ENCODE data around the gene NRXN2.

The NRXN2 gene

DNA sequence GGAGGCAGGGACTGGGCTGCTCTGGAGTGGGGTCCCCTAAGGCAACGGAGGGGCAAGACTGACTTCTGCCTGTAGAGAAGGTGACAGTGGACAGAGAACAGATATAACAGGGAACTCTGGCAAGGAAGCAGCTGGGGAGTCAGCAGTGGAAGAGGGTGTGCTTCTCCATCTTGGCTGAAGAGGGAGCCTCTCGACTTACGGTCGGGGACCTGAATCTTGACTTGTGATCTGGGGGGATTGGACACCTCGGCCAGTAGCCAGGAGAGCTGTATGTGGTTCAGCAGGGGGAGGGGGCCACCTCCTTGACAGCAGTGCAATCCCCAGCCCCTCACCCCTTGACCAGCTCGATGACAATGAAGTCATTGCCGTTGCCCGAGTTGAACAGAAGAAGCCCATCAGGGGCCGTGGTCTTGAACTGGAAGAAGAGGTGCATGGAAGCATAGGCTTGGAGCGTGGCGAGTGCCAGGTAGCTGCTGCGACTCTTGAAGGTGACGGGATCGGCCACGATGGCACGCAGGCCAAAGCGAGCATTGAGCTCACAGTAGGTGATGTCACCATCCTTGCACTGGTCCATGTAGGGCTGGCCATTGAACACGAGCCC lies 72.0 kb downstream of the NRXN2 start:
- Histone ChIP-seq H3K9me3 (ENCODE audit: control insufficient read depth, insufficient read depth, low read depth, low read length) (no peaks in the 10 kb centered on the region), H3K4me3 (ENCODE audit: low read depth, low read length) (no peak overlapping the region), H3K36me3 (ENCODE audit: control insufficient read depth in 2 of 2, insufficient read depth in 1 of 2, low read length in 2 of 2) (no peaks in the 10 kb centered on the region), H3K4me1 (ENCODE audit: control insufficient read depth, insufficient read depth, low read length) (no peaks in the 10 kb centered on the region), H3K27ac (ENCODE audit: extremely low read depth, low read depth, low read length) (no peak overlapping the region)
- TF ChIP-seq, protein P1, sequence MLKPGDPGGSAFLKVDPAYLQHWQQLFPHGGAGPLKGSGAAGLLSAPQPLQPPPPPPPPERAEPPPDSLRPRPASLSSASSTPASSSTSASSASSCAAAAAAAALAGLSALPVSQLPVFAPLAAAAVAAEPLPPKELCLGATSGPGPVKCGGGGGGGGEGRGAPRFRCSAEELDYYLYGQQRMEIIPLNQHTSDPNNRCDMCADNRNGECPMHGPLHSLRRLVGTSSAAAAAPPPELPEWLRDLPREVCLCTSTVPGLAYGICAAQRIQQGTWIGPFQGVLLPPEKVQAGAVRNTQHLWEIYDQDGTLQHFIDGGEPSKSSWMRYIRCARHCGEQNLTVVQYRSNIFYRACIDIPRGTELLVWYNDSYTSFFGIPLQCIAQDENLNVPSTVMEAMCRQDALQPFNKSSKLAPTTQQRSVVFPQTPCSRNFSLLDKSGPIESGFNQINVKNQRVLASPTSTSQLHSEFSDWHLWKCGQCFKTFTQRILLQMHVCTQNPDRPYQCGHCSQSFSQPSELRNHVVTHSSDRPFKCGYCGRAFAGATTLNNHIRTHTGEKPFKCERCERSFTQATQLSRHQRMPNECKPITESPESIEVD (tag by site-specific recombination; IDR thresholded peaks at IDR 0.05): no peak
- TF ChIP-seq ZNF10 (tag by site-specific recombination; IDR thresholded peaks at IDR 0.05) (0 out of 2 replicates have a peak, but pooled peaks have one; percentile 49), ZNF654 (tag by site-specific recombination; IDR thresholded peaks at IDR 0.05; ENCODE audit: low read depth) (peak; percentile 22; the same call in 1 of the 2 replicates)
- POLR2A ChIA-PET: no interaction called here
- CTCF ChIA-PET: interaction anchor here (0.5 to 9.8 kb wide), 29 partner anchors 8 to 350 kb away, joined by 3 to 90 read pairs (median 4); no protein-coding TSS in a partner anchor

DNA sequence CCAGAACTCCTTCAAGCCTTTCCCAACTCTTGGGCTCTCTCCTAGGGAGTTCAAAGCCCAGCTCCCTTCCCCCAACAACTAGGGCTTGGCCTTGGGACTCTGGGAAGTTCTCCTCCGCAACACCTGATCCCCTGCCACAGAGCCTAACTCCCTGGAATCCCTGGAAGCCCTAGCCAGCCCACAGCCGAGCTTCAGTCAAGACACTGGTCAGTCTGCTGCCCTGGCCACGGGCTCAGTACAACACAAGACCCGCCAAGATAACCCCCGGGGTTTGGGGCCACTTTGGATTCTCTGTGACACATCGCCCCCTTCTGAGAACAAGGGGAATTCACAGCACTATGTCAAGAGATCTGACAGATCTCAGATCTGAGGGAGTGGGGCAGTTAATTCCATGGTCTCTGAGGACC lies 73.7 kb downstream of the NRXN2 start:
- CTCF ChIA-PET: interaction anchor here (0.6 to 9.8 kb wide), 31 partner anchors 10 to 332 kb away, joined by 3 to 90 read pairs (median 4); partner anchors contain the start of genes PRDX5, RPS6KA4 and TRMT112

DNA sequence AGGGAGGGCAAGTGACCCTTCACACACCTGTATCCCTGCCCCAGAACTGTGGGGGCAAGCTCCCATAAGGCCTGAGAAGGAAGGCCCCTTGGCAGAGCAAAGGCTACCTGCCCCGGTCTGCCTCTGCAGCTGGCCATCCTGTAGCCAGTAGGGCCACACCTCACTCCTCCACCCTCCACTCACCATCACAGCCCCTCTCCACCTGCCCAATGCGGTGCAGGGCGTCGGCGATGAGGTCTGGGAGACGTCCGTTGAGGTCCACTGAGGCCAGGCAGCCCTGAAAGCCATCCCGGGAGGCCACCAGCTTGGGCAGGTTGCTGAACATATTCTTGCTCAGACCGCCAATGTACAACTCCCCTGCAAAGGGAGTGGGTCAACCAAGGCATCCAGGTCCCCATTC lies 74.4 kb downstream of the NRXN2 start:
- Histone ChIP-seq H3K36me3 (ENCODE audit: control insufficient read depth in 2 of 2, insufficient read depth in 1 of 2, low read length in 2 of 2) (no peaks in the 10 kb centered on the region), H3K4me3 (ENCODE audit: low read depth, low read length) (no peak overlapping the region), H3K27ac (ENCODE audit: extremely low read depth, low read depth, low read length) (no peak overlapping the region), H3K9me3 (ENCODE audit: control insufficient read depth, insufficient read depth, low read depth, low read length) (no peaks in the 10 kb centered on the region), H3K4me1 (ENCODE audit: control insufficient read depth, insufficient read depth, low read length) (no peaks in the 10 kb centered on the region)
- no peak for TF ChIP-seq ZNF677 (tag by site-specific recombination; IDR thresholded peaks at IDR 0.05)
- TF ChIP-seq ZNF133 (tag by site-specific recombination; IDR thresholded peaks at IDR 0.05): no peak
- TF ChIP-seq ZNF394 (tag by site-specific recombination; IDR thresholded peaks at IDR 0.05; ENCODE audit: borderline replicate concordance): no peak
- TF ChIP-seq ZBTB1 (tag by site-specific recombination; IDR thresholded peaks at IDR 0.05): no peak
- no peak for TF ChIP-seq TCF7L2 (IDR thresholded peaks at IDR 0.05; ENCODE audit: borderline replicate concordance, low read depth, low read length)
- no peak for TF ChIP-seq ZNF660 (tag by site-specific recombination; IDR thresholded peaks at IDR 0.05)
- CTCF ChIA-PET: interaction anchor here (0.5 to 9.8 kb wide), 23 partner anchors 9 to 1075 kb away, joined by 3 to 90 read pairs (median 4); partner anchors contain the start of genes PRDX5 and TRMT112
- POLR2A ChIA-PET: interaction anchor here (1.2 to 1.9 kb wide), 3 partner anchors 82 to 200 kb away, joined by 3 to 4 read pairs (median 4); no protein-coding TSS in a partner anchor

More for the DNA sequence above, 73.7 kb downstream of the NRXN2 start:
- POLR2A ChIA-PET: interaction anchor here (1.5 to 1.9 kb wide), 2 partner anchors 83 to 200 kb away, joined by 4 read pairs; no protein-coding TSS in a partner anchor
- Histone ChIP-seq H3K4me3 (ENCODE audit: low read depth, low read length) (no peak overlapping the region), H3K36me3 (ENCODE audit: control insufficient read depth in 2 of 2, insufficient read depth in 1 of 2, low read length in 2 of 2) (no peaks in the 10 kb centered on the region), H3K9me3 (ENCODE audit: control insufficient read depth, insufficient read depth, low read depth, low read length) (no peaks in the 10 kb centered on the region), H3K27ac (ENCODE audit: extremely low read depth, low read depth, low read length) (no peak overlapping the region), H3K4me1 (ENCODE audit: control insufficient read depth, insufficient read depth, low read length) (no peaks in the 10 kb centered on the region)
- TF ChIP-seq ZNF423 (tag by site-specific recombination; IDR thresholded peaks at IDR 0.05) (no peak), ZNF302 (tag by site-specific recombination; IDR thresholded peaks at IDR 0.05; ENCODE audit: low read depth) (no peak), ZNF433 (tag by site-specific recombination; IDR thresholded peaks at IDR 0.05; ENCODE audit: low read depth) (no peak), ZNF416 (tag by site-specific recombination; IDR thresholded peaks at IDR 0.05) (no peak), ZNF341 (tag by site-specific recombination; IDR thresholded peaks at IDR 0.05; ENCODE audit: low read depth) (no peak), ZNF140 (tag by site-specific recombination; IDR thresholded peaks at IDR 0.05) (no peak), MYNN (tag by site-specific recombination; IDR thresholded peaks at IDR 0.05; ENCODE audit: borderline replicate concordance) (no peak), ZNF23 (tag by site-specific recombination; IDR thresholded peaks at IDR 0.05; ENCODE audit: borderline replicate concordance) (no peak), GLIS2 (tag by site-specific recombination; IDR thresholded peaks at IDR 0.05) (no peak), ZNF629 (tag by site-specific recombination; IDR thresholded peaks at IDR 0.05) (no peak), ZNF654 (tag by site-specific recombination; IDR thresholded peaks at IDR 0.05; ENCODE audit: low read depth) (peak; percentile 62), GLIS1 (tag by site-specific recombination; IDR thresholded peaks at IDR 0.05) (peak; percentile 68), KLF10 (tag by site-specific recombination; IDR thresholded peaks at IDR 0.05) (no peak), ZNF544 (tag by site-specific recombination; IDR thresholded peaks at IDR 0.05) (no peak)
- TF ChIP-seq, protein P2, sequence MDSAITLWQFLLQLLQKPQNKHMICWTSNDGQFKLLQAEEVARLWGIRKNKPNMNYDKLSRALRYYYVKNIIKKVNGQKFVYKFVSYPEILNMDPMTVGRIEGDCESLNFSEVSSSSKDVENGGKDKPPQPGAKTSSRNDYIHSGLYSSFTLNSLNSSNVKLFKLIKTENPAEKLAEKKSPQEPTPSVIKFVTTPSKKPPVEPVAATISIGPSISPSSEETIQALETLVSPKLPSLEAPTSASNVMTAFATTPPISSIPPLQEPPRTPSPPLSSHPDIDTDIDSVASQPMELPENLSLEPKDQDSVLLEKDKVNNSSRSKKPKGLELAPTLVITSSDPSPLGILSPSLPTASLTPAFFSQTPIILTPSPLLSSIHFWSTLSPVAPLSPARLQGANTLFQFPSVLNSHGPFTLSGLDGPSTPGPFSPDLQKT (IDR thresholded peaks at IDR 0.05; ENCODE audit: borderline replicate concordance, low read depth, low read length): no peak
